PC-3 (cell line): Measurements from ENCODE around the gene TRIP12. TPM values are rescaled to one million over a fixed set of nuclear protein-coding genes. Genes with fewer than 3 reads are reported as not detected.

ENCODE experiments used
- ATAC-seq: fragments of 200-7000 bp; cut with Tn5 transposase; 2 replicates; pipeline ENCODE4 v1.9.1; 2020; ENCODE audit warnings: mild to moderate bottlenecking, moderate library complexity
- BruUV-seq: library from RNA; stranded (reverse); fragments of 400-500 nt; replicated peaks from 2 replicates; lab custom pipeline; 2021; lab: Mats Ljungman, UMichigan
- CTCF ChIA-PET: fragments of 300-600 bp; sonication (Branson Sonifier 250); formaldehyde crosslinking; loops from one replicate; lab custom pipeline; 2022; ENCODE audit warnings: antibody characterized with exemption; lab: Charles Lee
- POLR2A ChIA-PET: fragments of 300-600 bp; sonication (Branson Sonifier 250); formaldehyde crosslinking; loops from one replicate; lab custom pipeline; 2022; ENCODE audit warnings: antibody characterized with exemption; ENCODE audit not compliant: unreplicated experiment; lab: Charles Lee
- DNase-seq: peaks from one replicate; pipeline ENCODE4 v3.0.0-alpha.2; 2015
- H2AFZ ChIP-seq: fragments of 300-600 bp; sonication (generic); 2 replicates; pipeline ENCODE4 v1.6.0; 2016; ENCODE audit warnings: antibody characterized with exemption, low read length
- H3F3A ChIP-seq: fragments of 300-600 bp; sonication (generic); one replicate; pipeline ENCODE4 v1.6.0; 2017; ENCODE audit warnings: antibody characterized with exemption, low read length, control low read depth, mild to moderate bottlenecking; ENCODE audit not compliant: unreplicated experiment
- H3K27ac ChIP-seq: fragments of 300-600 bp; sonication (generic); 2 replicates; pipeline ENCODE4 v1.5.1; 2016; ENCODE audit warnings: mild to moderate bottlenecking, low read length
- H3K27me3 ChIP-seq: fragments of 300-600 bp; sonication (generic); 2 replicates; pipeline ENCODE4 v1.6.1; 2016; ENCODE audit warnings: low read length, mixed read lengths
- H3K36me3 ChIP-seq: fragments of 300-600 bp; sonication (generic); 2 replicates; pipeline ENCODE4 v1.6.1; 2016; ENCODE audit warnings: low read depth, mixed run types, low read length, mixed read lengths
- H3K4me1 ChIP-seq: fragments of 300-600 bp; sonication (generic); 2 replicates; pipeline ENCODE4 v1.5.1; 2016; ENCODE audit warnings: low read length; ENCODE audit not compliant: insufficient read depth
- H3K4me2 ChIP-seq: fragments of 300-600 bp; sonication (generic); 2 replicates; pipeline ENCODE4 v1.6.0; 2016; ENCODE audit warnings: low read length
- H3K4me3 ChIP-seq: fragments of 300-600 bp; sonication (generic); 2 replicates; pipeline ENCODE4 v1.5.1; 2016; ENCODE audit warnings: mild to moderate bottlenecking, low read length, mixed read lengths
- H3K79me2 ChIP-seq: fragments of 300-600 bp; sonication (generic); 2 replicates; pipeline ENCODE4 v1.6.1; 2017; ENCODE audit warnings: low read length, mixed read lengths
- H3K9ac ChIP-seq: fragments of 300-600 bp; sonication (generic); 2 replicates; pipeline ENCODE4 v1.6.0; 2016; ENCODE audit warnings: mild to moderate bottlenecking, low read length
- H3K9me2 ChIP-seq: fragments of 300-600 bp; sonication (generic); replicated peaks from 2 replicates; pipeline ENCODE4 v1.6.1; 2016; ENCODE audit warnings: mixed run types, low read length, mixed read lengths
- H3K9me3 ChIP-seq: fragments of 300-600 bp; sonication (generic); 2 replicates; pipeline ENCODE4 v1.6.1; 2016; ENCODE audit warnings: low read length, mixed read lengths
- H4K20me1 ChIP-seq: fragments of 300-600 bp; sonication (generic); 2 replicates; pipeline ENCODE4 v1.6.1; 2016; ENCODE audit warnings: low read length, mixed read lengths
- CTCF ChIP-seq: fragments of 300-600 bp; sonication (generic); conservative IDR thresholded peaks from 2 replicates; pipeline ENCODE4 v1.5.1; 2017; ENCODE audit warnings: antibody characterized with exemption, low read depth, mild to moderate bottlenecking, low read length
- EZH2 ChIP-seq: fragments of 300-600 bp; sonication (generic); IDR thresholded peaks from one replicate; pipeline ENCODE4 v1.6.1; 2017; ENCODE audit warnings: antibody characterized with exemption, mild to moderate bottlenecking, low read length; ENCODE audit not compliant: unreplicated experiment
- EZH2phosphoT487 ChIP-seq: fragments of 300-600 bp; sonication (generic); IDR thresholded peaks from 2 replicates; pipeline ENCODE4 v1.6.1; 2018; ENCODE audit warnings: mild to moderate bottlenecking, antibody characterized with exemption, low read length, borderline replicate concordance
- intact Hi-C: fragments of 100-400 bp; cut with micrococcal nuclease; formaldehyde crosslinking; loops from 2 replicates; pipeline ENCODE4 v1.9.0; 2023
- total RNA-seq: library from RNA; depleted of rRNA; stranded (reverse); fragments of >200 nt; gene quantifications from 2 replicates; pipeline ENCODE4 v1.2.3, GENCODE V29; 2014

Gene TRIP12
- total RNA-seq, 1 experiment from 2014 or later = 113 TPM

DNA sequence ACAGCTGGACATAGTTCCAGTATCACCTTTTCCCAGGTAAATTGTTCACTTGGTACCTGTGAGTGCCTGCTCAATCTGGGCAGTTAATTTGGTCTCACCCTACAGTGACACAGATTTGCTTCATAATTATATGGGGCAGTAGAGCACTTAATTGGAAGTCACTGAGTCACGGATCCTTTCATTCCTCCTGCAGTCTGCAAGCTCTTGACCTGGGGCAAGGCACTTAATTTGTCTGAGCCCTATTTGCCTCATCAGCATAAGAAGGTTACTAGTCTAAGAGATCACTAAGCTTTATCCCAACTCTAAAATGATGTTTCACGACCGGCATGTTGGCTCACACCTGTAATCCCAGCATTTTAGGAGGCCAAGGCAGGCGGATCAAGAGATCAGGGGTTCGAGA is 9.4 kb upstream of the TRIP12 start:
- Histone ChIP-seq H3F3A (peaks cover 15% of the 10 kb centered on the region), H3K27ac (peak overlapping the region; percentile 45), H4K20me1 (no peaks in the 10 kb centered on the region), H3K9me2 (no peaks in the 10 kb centered on the region), H3K9ac (no peak overlapping the region), H3K36me3 (no peaks in the 10 kb centered on the region), H3K4me2 (peak overlapping the region; percentile 33), H3K27me3 (no peaks in the 10 kb centered on the region), H3K9me3 (no peaks in the 10 kb centered on the region), H3K4me1 (peaks cover 44% of the 10 kb centered on the region), H2AFZ (no peak overlapping the region), H3K4me3 (no peak overlapping the region), H3K79me2 (no peaks in the 10 kb centered on the region)
- BruUV-seq = no TSS peak
- POLR2A ChIA-PET = no interaction called here
- DNase-seq = no peak
- no peak for TF ChIP-seq EZH2
- TF ChIP-seq CTCF = no peak
- TF ChIP-seq EZH2phosphoT487 = no peak
- no peak for ATAC-seq
- intact Hi-C loops = no loop called here
- CTCF ChIA-PET = interaction anchor here (0.6 kb wide), 1 partner anchor 229 kb away, joined by 3 read pairs; no protein-coding TSS in a partner anchor

DNA sequence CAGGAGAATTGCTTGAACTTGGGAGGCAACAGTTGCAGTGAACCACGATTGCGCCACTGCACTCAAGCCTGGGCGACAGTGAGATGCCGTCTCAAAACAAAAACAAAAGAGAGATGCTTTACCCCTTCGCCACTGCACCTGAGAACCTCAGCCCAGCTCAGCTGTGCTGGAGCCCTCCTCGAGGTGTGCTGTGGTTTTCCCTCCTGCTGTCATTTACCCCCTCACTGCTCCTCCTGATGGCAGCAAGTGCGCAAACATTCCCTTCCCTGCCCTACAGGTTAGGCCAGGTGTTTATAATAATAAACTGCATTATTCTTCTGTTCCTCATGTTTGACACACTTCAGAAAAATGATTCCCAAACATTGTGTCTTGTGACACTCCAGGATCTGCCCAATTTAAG is 8.8 kb upstream of the TRIP12 start:
- DNase-seq (peak; percentile 80), ATAC-seq (peak; percentile 16; the same call in 1 of the 2 replicates)
- intact Hi-C loops = no loop called here
- H3K9me3 ChIP-seq = no peaks in the 10 kb centered on the region
- no peak overlapping the region for H2AFZ ChIP-seq
- H3K9me2 ChIP-seq = no peaks in the 10 kb centered on the region
- no peak overlapping the region for H3K4me3 ChIP-seq
- no TSS peak for BruUV-seq
- no peaks in the 10 kb centered on the region for H3K79me2 ChIP-seq
- TF ChIP-seq CTCF (0 out of 2 replicates have a peak, but pooled peaks have one; percentile 23), EZH2 (no peak)
- no peaks in the 10 kb centered on the region for H4K20me1 ChIP-seq
- no peaks in the 10 kb centered on the region for H3K27me3 ChIP-seq
- no peak overlapping the region for H3K9ac ChIP-seq
- peak overlapping the region; percentile 33 for H3K4me2 ChIP-seq
- H3K4me1 ChIP-seq = peaks cover 44% of the 10 kb centered on the region
- peaks cover 15% of the 10 kb centered on the region for H3F3A ChIP-seq
- peak overlapping the region; percentile 45 for H3K27ac ChIP-seq
- POLR2A ChIA-PET = no interaction called here
- CTCF ChIA-PET = no interaction called here
- H3K36me3 ChIP-seq = no peaks in the 10 kb centered on the region

DNA sequence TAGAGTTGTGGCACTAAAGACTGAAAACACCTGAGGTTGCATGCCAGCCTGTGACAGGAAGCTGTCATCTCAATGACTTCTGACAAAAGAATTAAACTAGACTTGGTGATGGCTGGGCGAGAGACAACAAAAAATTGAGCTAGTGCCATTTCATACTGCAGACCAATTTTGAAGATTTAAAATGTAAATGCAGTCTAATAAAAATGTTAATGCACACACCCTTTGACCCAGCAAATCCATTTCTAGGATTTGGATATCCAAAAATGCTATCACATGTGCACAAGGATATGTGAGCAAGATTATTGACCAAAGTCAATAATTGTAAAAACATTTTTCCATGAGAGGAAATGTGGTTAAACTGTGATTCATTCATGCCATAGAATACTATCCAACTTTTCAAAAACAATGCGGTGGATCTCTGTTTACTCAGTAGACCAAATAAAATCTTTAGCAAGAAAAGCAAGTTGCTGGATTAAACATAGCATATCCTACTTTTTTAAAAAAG is 6.1 kb upstream of the TRIP12 start:
- DNase-seq = peak; percentile 93
- H3K9me2 ChIP-seq = no peaks in the 10 kb centered on the region
- no peaks in the 10 kb centered on the region for H3K36me3 ChIP-seq
- peak overlapping the region; percentile 41 for H3K9ac ChIP-seq
- H3K9me3 ChIP-seq = no peaks in the 10 kb centered on the region
- no peak overlapping the region for H2AFZ ChIP-seq
- H3K4me2 ChIP-seq = peak overlapping the region; percentile 82
- ChIA-PET CTCF (interaction anchor here (1.4 kb wide), 1 partner anchor 147 kb away, joined by 4 read pairs; no protein-coding TSS in a partner anchor), POLR2A (interaction anchor here (0.6 to 0.7 kb wide), 2 partner anchors 91 to 132 kb away, joined by 3 to 11 read pairs; no protein-coding TSS in a partner anchor)
- peak overlapping the region; percentile 56; the same call in 1 of the 2 replicates for H3K4me3 ChIP-seq
- ATAC-seq = peak; percentile 77
- H3K4me1 ChIP-seq = peaks cover 48% of the 10 kb centered on the region
- no peaks in the 10 kb centered on the region for H4K20me1 ChIP-seq
- no peak for TF ChIP-seq CTCF
- no peak for TF ChIP-seq EZH2phosphoT487
- no peak for TF ChIP-seq EZH2
- peaks cover 16% of the 10 kb centered on the region for H3K79me2 ChIP-seq
- H3K27me3 ChIP-seq = no peaks in the 10 kb centered on the region
- BruUV-seq = no TSS peak
- peak overlapping the region; percentile 83 for H3K27ac ChIP-seq
- intact Hi-C loops = loop anchor here (5.0 kb wide), 2 partner anchors 79 to 139 kb away; partner anchors contain the start of gene SLC16A14
- peaks cover 15% of the 10 kb centered on the region for H3F3A ChIP-seq
